BJ (cell line): ENCODE data around the gene SIGLEC8. TPM values are rescaled to one million over a fixed set of nuclear protein-coding genes. Genes with fewer than 3 reads are reported as not detected.
"Not testable (repeated sequence)": the region's sequence is repeated elsewhere in the genome, so short reads cannot be mapped to it uniquely, and the experiment has no call there.

Experiments used
- CTCF ChIA-PET: fragments of 350-600 bp; formaldehyde crosslinking; extraction: SDS; loops from one replicate; lab custom pipeline; 2021; ENCODE audit warnings: antibody characterized with exemption, inconsistent platforms; lab: Yijun Ruan, JAX
- POLR2A ChIA-PET: fragments of 300-600 bp; sonication (Branson Sonifier 250); formaldehyde crosslinking; extraction: SDS; loops from one replicate; lab custom pipeline; 2021; ENCODE audit warnings: antibody characterized with exemption; lab: Charles Lee
- DNase-seq: peaks from one replicate; pipeline ENCODE4 v3.0.0-alpha.2; 2011; ENCODE audit warnings: low read depth
- H3K27me3 ChIP-seq: 2 replicates; pipeline ENCODE4 v1.6.0; 2011; ENCODE audit warnings: low read length; ENCODE audit not compliant: control insufficient read depth, insufficient read depth
- H3K36me3 ChIP-seq: 2 replicates; pipeline ENCODE4 v1.5.1; 2011; ENCODE audit warnings: low read length; ENCODE audit not compliant: control insufficient read depth, insufficient read depth
- H3K4me3 ChIP-seq: 2 replicates; pipeline ENCODE4 v1.5.1; 2011; ENCODE audit warnings: low read depth, mild to moderate bottlenecking, control low read depth, low read length
- polyA plus RNA-seq: library from polyadenylated mRNA; depleted of rRNA; stranded (reverse); fragments of >200 nt; gene quantifications from 2 replicates; pipeline ENCODE4 v1.2.3, GENCODE V29; 2011
- TF ChIP-seq, protein P1 (sequence below): IDR thresholded peaks from 2 replicates; pipeline ENCODE4 v1.5.1; 2011; ENCODE audit warnings: low read depth, mild to moderate bottlenecking, control low read depth, inconsistent platforms, low read length, moderate library complexity; ENCODE audit not compliant: insufficient read depth

SIGLEC8 gene
- polyA plus RNA-seq, 1 experiment = not detected

DNA sequence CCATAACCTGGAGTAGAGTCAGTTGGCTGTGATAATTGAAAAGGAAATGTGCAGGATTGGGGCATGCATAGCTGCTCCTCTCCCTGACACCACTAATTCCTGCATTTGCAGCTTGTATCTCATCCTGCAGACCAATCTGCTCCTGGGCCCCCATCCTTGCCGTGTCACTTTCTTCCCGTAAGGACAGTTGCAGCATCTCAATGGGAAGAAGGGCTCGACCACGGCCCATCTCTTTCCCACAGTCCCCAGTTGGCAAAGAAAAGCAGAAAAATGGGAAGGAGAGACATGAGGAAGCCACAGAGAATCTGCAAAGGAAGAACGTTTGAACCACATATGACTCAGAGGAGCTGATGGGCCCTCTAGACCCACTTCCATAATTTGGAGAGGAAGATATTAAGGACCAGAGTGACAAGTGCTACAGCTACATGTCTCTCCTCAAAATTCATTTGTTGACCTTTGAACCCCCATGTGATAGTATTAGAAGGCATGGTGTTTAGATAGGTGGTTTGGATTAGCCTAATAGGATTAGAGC, 45.1 kb upstream of the SIGLEC8 start:
- ChIA-PET POLR2A (no interaction called here), CTCF (interaction anchor here (1.5 to 1.8 kb wide), 2 partner anchors 12 to 31 kb away, joined by 3 to 4 read pairs; no protein-coding TSS in a partner anchor)
- H3K36me3 ChIP-seq = no peaks in the 10 kb centered on the region
- DNase-seq = no peak
- TF ChIP-seq, protein P1, sequence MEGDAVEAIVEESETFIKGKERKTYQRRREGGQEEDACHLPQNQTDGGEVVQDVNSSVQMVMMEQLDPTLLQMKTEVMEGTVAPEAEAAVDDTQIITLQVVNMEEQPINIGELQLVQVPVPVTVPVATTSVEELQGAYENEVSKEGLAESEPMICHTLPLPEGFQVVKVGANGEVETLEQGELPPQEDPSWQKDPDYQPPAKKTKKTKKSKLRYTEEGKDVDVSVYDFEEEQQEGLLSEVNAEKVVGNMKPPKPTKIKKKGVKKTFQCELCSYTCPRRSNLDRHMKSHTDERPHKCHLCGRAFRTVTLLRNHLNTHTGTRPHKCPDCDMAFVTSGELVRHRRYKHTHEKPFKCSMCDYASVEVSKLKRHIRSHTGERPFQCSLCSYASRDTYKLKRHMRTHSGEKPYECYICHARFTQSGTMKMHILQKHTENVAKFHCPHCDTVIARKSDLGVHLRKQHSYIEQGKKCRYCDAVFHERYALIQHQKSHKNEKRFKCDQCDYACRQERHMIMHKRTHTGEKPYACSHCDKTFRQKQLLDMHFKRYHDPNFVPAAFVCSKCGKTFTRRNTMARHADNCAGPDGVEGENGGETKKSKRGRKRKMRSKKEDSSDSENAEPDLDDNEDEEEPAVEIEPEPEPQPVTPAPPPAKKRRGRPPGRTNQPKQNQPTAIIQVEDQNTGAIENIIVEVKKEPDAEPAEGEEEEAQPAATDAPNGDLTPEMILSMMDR = no peak
- H3K27me3 ChIP-seq = no peaks in the 10 kb centered on the region
- H3K4me3 ChIP-seq = no peak overlapping the region

- Histone ChIP-seq H3K27me3 (no peaks in the 10 kb centered on the region), H3K36me3 (no peaks in the 10 kb centered on the region), H3K4me3 (no peak within 1 kb of the TSS)
- POLR2A ChIA-PET = no interaction called here
- CTCF ChIA-PET = no interaction called here
- TF ChIP-seq, protein P1 = no peak
- no peak for DNase-seq
These were observed 43.5 kb upstream of the SIGLEC8 start, which contains the start of gene SIGLEC12 for GRCh38 chr19:51501594-51502263. TSS of gene SIGLEC12 (minus strand) at chr19:51501800. CDS start at chr19:51501733, 67 bp downstream.

DNA sequence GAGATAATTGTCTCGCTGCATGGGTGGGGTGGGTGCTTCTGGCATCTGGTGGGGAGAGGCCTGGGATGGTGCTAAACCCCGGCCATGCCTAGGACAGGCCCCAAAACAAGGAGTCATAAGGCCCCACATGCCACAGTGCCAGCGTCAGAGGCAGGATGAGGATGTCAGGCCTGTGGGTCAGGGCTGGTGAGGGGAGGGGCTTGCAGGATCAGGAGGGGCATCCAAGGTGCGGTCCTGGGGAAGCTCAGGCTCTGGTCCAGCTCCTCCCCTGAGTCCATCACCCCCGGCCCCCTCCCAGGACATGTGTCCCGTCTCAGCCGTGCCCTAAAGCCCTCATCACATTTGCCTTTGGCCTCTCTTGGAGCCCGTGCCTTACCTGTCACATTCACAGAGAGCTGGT, 42.7 kb upstream of the SIGLEC8 start:
- H3K36me3 ChIP-seq, POLR2A ChIA-PET, H3K27me3 ChIP-seq, DNase-seq, CTCF ChIA-PET, H3K4me3 ChIP-seq: not testable (repeated sequence)

GRCh38 chr19:51497666-51498065, 39.4 kb upstream of the SIGLEC8 start:
- H3K27me3 ChIP-seq = no peaks in the 10 kb centered on the region
- H3K4me3 ChIP-seq = no peak overlapping the region
- TF ChIP-seq, protein P1 = no peak
- ChIA-PET POLR2A (no interaction called here), CTCF (interaction anchor here (0.9 kb wide), 1 partner anchor 18 kb away, joined by 3 read pairs; no protein-coding TSS in a partner anchor)
- H3K36me3 ChIP-seq = no peaks in the 10 kb centered on the region
- no peak for DNase-seq

- Histone ChIP-seq H3K4me3 (no peak overlapping the region), H3K27me3 (no peaks in the 10 kb centered on the region), H3K36me3 (no peaks in the 10 kb centered on the region)
- ChIA-PET POLR2A (no interaction called here), CTCF (no interaction called here)
- no peak for DNase-seq
- TF ChIP-seq, protein P1 = no peak
These were observed 35.5 kb upstream of the SIGLEC8 start for GRCh38 chr19:51493776-51494175.
